CD4-positive, alpha-beta T cell treated with Interleukin-4 for 4 hours (primary cell): ENCODE measurements around the gene SPNS3.
A peak's percentile ranks its signal among the peaks of the same experiment; 100 is the strongest.

Source experiments
- DNase-seq: peaks from one replicate; pipeline ENCODE4 v3.0.0-alpha.2; 2020

The SPNS3 gene

GRCh38 chr17:4490637-4491061 lies 56.9 kb downstream of the SPNS3 start:
- DNase-seq = no peak

DNA sequence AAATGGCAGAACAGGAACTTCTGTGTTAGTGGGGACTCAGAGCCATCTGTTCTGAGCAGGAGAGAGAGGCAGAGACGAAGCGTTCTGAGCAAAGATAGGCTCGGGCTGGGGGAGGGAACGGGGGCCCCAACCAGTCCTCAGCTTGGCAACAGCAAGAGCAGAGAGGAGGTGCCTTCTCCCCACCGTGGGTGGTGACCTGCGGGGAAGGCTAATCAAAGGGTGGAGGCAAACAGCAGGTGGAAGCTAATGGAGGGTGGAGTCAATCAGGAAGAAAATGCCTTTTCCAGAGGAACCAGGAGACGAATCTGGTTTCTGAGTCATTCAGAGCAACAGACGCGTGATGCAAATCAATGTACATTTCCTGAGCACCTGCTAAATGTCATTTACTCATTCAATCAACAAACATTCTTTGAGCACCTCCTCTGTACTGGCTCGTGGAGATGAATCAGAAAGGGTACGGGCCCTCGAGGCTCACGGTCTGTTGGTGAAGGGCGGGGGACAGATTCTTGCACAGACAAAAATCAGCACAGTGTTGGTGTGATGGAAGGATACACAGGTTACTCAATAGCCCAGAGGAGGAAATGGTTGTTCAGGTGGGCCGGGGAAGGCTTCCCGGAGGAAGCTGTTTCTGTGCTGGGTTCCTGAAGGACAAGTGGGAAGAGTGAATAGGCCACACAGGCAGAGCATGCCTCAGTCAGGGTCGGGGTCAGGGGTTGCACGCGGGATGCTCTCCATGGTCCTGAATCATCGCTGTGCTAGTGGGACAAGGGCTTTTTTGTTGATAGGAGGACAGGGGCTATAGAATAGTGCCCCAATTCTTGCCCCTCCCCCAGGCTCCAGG lies 59.2 kb downstream of the SPNS3 start:
- no peak for DNase-seq

GRCh38 chr17:4497101-4497824 lies 63.5 kb downstream of the SPNS3 start:
- DNase-seq = no peak

- peak; percentile 36 for DNase-seq
These were observed 65.0 kb downstream of the SPNS3 start, which contains the start of gene SPNS2 for GRCh38 chr17:4498461-4499397. Gene SPNS2 (plus strand): TSS chr17:4498881. CDS start chr17:4499048, 167 bp downstream.

- no peak for DNase-seq
These were observed 65.9 kb downstream of the SPNS3 start for GRCh38 chr17:4499431-4500190.

GRCh38 chr17:4500191-4500571 lies 66.4 kb downstream of the SPNS3 start:
- DNase-seq = no peak

DNA sequence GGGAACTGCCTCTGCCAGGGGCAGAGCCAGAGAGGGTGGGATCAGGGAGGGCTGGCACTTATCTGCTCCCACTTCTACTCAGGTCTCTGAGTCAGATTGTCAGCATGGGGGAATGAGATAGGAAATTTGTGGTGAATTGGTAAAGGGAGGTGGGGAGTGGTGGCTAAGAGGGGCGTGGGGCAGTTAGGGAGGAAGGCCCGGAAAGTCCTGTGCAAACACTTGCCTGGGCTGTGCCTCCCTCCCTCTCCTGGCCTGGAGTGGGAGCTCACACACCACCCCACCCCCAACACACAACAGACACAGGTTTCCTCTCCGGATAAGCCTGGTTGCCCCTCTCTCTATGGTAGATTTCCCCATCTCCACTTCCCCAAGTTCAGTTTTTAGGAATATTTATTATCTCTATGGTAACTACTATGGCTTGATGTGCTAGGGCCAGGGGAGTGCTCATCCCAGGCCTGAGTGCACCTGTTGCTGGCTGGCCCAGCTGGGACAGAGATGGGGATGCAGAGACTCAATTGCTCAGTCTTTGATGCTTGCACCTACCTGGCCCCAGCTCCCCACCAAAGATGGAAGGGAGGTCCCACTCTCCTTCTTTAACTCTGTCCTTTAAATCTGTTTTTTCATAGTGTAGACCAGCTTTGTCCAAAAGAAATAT lies 67.7 kb downstream of the SPNS3 start:
- no peak for DNase-seq

DNA sequence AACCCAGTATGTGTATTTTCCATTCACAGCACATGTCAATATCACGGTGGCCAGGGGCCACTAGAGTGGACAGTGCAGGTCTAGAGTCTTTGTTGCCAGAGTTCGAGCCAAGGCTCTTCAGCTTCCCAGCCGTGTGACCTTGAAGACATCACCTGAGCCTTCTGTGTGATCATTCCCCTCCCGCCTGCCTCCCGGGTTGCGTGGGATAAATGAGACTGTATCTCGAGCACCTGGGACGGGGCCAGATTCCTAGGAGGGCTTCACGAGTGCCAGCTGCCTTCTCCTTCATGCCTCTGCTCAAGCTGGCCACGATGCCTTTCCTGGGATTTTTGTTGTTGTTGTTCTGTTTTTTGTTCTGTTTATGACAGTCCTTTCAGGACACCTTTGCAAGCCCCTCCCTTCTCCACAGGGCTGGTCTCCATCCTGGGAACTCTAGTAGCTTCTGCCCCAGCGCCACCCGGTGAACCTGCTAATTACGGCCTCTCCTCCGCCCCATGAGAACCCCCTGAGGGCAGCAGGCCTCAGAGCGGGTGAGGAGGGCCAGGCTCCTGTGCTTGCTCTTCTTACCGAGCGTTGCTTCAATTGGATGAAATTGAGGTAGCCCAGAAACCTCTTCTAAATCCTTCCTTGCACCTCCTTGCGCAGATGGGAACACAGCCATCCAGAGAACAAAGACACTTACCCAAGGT lies 68.9 kb downstream of the SPNS3 start:
- no peak for DNase-seq

DNA sequence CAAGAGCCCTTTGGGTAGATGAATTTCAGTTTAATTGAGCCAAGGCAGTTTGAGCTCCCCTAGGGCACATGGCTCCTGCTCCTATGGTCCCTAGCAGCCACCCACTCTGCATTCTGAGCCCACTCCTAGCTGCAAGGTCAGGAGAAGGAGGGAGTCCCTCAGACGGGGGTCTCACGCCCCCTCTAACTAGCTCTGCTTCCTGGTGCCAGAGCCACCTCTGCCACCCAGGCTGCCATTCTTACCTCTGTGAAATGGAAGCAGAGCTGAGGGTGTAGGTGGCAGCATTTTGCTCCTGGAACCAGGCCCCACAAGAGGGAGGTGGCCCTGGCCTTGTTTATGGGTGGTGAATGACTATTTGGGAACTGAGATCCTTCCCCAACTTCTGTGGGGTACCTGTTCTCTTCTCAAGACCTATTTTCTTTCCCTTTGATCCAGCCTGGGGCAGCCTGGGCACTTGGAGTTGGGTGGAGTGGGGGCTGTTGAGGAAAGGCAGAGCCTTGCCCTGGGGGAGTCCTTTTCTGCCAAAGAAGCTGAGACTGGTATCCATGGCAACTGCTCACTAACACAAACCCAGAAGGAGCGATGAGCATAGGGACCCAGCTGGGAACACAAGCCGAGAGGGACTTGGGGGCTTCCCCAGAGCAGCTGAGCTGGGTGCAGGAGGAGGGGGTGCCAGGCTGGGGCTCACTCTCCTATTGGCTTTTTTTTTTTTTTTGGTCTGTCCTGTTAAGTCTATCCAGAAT lies 69.7 kb downstream of the SPNS3 start:
- DNase-seq = no peak

DNA sequence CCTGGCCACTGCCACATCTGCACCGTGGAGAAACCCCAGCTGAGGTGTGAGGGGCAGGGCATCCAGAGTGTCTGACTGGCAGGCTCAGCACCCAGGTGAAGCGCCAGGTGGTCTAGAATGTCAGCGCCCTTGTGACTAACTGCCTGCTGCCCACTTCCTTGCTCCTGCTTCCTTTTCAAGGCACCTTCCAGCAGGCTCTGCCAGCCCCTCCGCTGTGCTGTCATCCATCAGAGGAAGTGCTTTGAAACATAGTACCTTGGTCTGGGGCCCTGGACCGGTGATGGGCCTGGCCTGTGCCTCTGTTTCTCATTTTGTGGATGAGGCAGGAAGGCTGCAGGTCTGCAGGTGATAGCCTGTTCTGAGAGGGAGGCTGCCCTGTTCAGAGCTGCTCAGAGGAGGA lies 70.4 kb downstream of the SPNS3 start:
- no peak for DNase-seq

DNA sequence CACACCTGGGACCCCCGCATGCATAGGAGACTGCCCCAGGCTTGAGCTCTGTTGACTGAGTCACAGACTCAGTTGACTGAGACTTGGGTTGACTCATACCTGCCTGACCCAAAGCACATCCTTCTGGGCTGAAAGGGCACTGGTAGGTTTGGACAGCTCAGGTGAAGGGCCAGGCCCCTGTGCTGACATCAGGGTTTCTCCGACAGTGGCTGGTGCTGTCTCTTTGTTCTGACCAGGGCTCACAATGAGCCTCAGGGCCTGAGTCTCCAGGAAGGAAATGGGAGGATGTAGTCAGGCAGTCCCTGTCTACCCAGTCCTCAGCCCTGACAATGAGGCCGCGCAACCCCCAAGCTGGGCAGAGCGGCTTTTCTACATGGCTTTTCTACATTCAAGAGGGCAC lies 71.4 kb downstream of the SPNS3 start:
- DNase-seq = no peak

DNA sequence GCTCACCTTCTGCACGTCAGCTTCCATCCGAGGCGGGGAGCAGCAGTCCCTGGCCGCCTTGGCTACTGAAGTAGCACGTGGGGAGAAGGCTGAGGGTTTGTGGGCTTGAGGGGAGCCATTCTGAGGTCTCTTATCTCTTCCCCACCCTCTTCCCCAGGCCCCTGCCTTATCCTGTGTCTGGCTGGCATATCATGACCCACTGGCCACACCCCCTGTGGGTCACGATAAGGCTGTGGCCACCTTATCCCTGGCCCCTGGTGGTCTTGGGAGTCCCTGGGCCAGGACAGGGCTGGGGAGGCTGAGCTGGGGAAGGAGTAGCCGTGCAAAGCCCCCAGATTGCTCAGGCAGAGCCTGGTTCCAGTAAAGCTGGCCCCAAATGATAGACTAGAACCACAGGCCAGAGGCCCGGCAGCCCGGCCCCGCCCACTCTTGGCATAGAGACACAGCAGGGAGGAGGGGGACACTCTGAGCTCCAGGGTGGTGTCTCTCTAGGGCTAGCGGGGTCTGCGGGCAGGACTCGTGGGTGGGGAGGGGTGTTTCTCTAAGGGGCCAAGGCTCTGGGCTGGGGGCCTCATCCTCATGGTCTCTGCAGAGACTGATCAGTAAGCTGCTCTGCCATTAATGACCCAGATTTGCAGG lies 72.6 kb downstream of the SPNS3 start:
- no peak for DNase-seq

GRCh38 chr17:4506892-4507291 lies 73.2 kb downstream of the SPNS3 start:
- DNase-seq = no peak

DNA sequence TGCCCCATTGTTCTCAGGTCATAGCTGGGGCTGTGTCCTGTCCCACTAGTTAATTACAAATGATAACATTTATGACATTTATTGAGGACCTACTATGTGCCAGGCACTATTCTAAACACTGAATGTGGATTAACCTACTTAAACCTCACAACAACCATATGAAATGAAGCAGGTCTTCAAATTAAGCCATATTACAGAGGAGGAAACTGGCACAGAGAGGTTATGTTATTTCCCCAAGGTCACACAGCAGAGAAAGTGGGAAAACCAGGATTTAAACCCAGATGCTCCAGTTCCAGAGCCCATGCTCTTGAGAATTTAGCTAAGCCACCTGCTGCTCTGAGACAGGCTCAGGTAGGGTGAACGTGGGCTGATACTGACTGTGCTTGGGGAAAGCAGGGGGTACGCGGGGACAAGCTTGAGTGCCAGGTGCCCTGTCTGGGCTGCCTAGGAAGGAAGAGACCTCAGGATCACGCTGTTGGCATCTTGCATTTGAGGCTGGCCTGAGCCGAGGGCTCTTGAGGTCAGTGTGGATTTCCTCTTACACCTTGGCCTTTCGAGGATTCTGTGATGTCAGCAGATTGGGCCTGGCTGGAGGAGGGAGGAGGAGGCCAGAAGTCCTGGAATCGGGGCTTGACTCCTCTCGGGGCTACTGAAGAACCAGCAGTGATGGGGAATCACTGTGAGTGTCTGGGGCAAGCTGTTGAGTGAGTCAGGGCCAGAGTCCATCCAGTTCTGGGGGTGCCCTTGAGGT lies 73.8 kb downstream of the SPNS3 start:
- DNase-seq = no peak

DNA sequence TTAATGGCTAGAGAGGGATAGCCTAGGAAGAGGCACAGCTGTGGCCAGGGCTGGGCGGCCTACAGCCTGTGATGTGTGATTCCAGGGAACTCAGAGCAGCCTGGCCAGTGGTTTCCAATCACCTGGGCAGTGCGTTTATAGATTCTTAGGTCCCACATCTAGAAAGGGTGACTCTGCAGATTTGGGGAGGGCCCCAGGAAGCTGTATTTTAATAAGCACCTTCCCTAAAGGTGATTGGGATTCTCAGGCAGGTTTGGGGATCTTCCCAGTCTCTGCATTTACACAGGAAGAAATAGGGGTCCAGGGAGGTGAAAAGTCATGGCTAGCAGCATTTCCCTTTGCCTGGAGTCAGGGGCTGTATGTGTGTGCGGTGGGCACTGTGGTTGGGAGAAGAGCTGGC lies 74.5 kb downstream of the SPNS3 start:
- no peak for DNase-seq

- no peak for DNase-seq
These were observed 75.7 kb downstream of the SPNS3 start for GRCh38 chr17:4509401-4509800.

- DNase-seq = no peak
These were observed 76.3 kb downstream of the SPNS3 start for GRCh38 chr17:4509923-4510617.

GRCh38 chr17:4510618-4510941 lies 76.8 kb downstream of the SPNS3 start:
- no peak for DNase-seq
